ENCODE data around the gene OOSP4A. TPM values are rescaled to one million over a fixed set of nuclear protein-coding genes. Genes with fewer than 3 reads are reported as not detected.
"Not testable (repeated sequence)": the region's sequence is repeated elsewhere in the genome, so short reads cannot be mapped to it uniquely, and the experiment has no call there.

Gene OOSP4A
- total and polyA plus RNA-seq, 2 experiments from 2014 or later = not detected

DNA sequence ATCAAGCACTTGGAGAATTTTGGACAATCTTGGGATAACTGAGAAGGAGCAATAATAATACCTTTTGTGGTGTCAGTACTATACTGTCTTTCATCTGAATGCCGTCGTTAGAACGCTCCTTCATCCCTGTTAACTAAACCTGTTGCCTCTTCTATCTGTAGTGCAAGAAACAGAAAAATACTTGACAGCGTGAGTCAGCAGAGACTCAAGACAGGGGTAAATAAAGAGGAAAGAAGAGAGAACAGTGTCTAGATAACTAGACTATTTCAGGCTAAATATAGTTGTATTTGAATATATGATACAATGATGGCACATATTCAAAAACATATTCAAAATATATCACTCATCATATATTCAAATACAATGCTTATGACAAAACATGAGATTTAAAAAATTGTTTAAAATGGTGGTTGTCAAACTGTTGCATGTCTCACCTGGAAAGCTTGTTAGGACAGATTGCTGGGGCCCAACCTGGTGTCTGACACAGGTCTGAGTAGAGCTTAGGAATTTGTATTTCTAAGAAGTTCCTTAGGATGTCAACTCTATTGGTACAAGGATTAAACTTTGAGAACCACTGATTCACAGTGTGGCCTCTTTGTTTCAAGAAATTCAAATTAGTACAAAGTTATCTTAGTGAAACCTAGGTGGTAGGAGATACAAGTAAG, 17.4 kb downstream of the OOSP4A start:
- no peaks in the 10 kb centered on the region for H3K27me3 ChIP-seq (replicated peaks; ENCODE audit: insufficient read depth)
- H3K4me3 ChIP-seq = no peak overlapping the region
- in situ Hi-C loops (cut with MboI) = no loop called here

DNA sequence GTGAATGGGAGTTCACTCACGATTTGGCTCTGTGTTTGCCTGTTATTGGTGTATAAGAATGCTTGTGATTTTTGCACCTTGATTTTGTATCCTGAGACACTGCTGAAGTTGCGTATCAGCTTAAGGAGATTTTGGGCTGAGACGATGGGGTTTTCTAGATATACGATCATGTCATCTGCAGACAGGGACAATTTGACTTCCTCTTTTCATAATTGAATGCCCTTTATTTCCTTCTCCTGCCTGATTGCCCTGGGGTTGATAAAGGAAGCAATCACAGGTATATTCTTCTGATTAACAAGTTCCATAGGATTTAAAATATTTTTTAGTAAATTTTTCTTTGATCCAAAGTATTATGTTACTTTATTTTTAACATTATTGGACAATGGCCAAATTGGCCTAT, 18.2 kb downstream of the OOSP4A start:
- WGBS, 2 experiments (ENCODE audit: low coverage in 1 of 2, low lambda C conversion rate in 2 of 2, missing lambda C conversion rate in 2 of 2) = 27 to 29% methylated on average over 4 of the region's 4 CpGs

More for the DNA sequence above, 17.4 kb downstream of the OOSP4A start:
- WGBS, 2 experiments (ENCODE audit: low coverage in 1 of 2, low lambda C conversion rate in 2 of 2, missing lambda C conversion rate in 2 of 2) = 45 to 49% methylated on average over 4 of the region's 4 CpGs
- Histone ChIP-seq H4K20me1 (ENCODE audit: insufficient read depth) (no peaks in the 10 kb centered on the region), H3K4me2 (ENCODE audit: unreplicated experiment) (no peak overlapping the region), H3K9ac (no peak overlapping the region), H3K9me2 (ENCODE audit: insufficient read depth) (no peaks in the 10 kb centered on the region), H3K27ac (no peak overlapping the region), H3K36me3 (ENCODE audit: low read depth) (no peaks in the 10 kb centered on the region), H2AFZ (no peak overlapping the region), H3K9me3 (ENCODE audit: low read depth) (no peaks in the 10 kb centered on the region), H3F3A (ENCODE audit: insufficient read depth) (no peaks in the 10 kb centered on the region), H3K79me2 (ENCODE audit: insufficient read depth) (no peaks in the 10 kb centered on the region), H3K4me1 (ENCODE audit: insufficient read depth) (no peaks in the 10 kb centered on the region)
- no peak for DNase-seq
- TF ChIP-seq EZH2phosphoT487 (IDR thresholded peaks at IDR 0.05; ENCODE audit: insufficient read depth, low read depth) (no peak), EZH2 (IDR thresholded peaks at IDR 0.05; ENCODE audit: insufficient read depth, poor library complexity, severe bottlenecking) (no peak)

DNA sequence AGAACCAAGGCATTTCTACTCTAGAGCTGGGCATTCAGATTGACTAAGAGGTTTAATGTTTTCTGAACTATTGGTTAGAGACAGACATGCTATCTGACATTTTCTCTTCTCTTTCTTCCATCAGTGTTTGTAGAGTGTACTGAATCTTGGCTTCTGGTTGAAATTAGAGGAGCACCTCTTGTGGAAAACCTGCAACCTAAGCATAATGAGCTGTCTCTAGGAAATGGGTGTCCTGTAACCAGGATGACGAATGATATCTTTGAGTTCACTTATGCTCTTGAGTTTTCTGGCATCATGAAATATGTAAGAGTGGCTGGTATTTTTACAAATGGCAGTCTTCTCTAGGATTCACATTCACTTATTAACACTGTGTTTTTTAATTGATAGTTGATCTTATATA, 19.4 kb downstream of the OOSP4A start:
- TF ChIP-seq EZH2phosphoT487 (IDR thresholded peaks at IDR 0.05; ENCODE audit: insufficient read depth, low read depth) (no peak), EZH2 (IDR thresholded peaks at IDR 0.05; ENCODE audit: insufficient read depth, poor library complexity, severe bottlenecking) (no peak)
- no peak overlapping the region for H3K4me3 ChIP-seq
- no peaks in the 10 kb centered on the region for H3K79me2 ChIP-seq (ENCODE audit: insufficient read depth)
- no peaks in the 10 kb centered on the region for H3K27me3 ChIP-seq (replicated peaks; ENCODE audit: insufficient read depth)
- H3K9ac ChIP-seq = no peak overlapping the region
- no peak overlapping the region for H3K4me2 ChIP-seq (ENCODE audit: unreplicated experiment)
- no peaks in the 10 kb centered on the region for H4K20me1 ChIP-seq (ENCODE audit: insufficient read depth)
- in situ Hi-C loops (cut with MboI) = no loop called here
- DNase-seq = no peak
- H3F3A ChIP-seq (ENCODE audit: insufficient read depth) = no peaks in the 10 kb centered on the region
- H3K9me3 ChIP-seq (ENCODE audit: low read depth) = no peaks in the 10 kb centered on the region
- H3K4me1 ChIP-seq (ENCODE audit: insufficient read depth) = no peaks in the 10 kb centered on the region
- H3K36me3 ChIP-seq (ENCODE audit: low read depth) = no peaks in the 10 kb centered on the region
- no peaks in the 10 kb centered on the region for H3K9me2 ChIP-seq (ENCODE audit: insufficient read depth)
- WGBS, 2 experiments (ENCODE audit: low coverage in 1 of 2, low lambda C conversion rate in 2 of 2, missing lambda C conversion rate in 2 of 2) = 5% methylated on average over 1 of the region's 1 CpG
- no peak overlapping the region for H3K27ac ChIP-seq
- no peak overlapping the region for H2AFZ ChIP-seq

More for the DNA sequence above, 18.2 kb downstream of the OOSP4A start:
- H3K79me2 ChIP-seq (ENCODE audit: insufficient read depth); in situ Hi-C loops (cut with MboI); H3K27me3 ChIP-seq (replicated peaks; ENCODE audit: insufficient read depth); H3F3A ChIP-seq (ENCODE audit: insufficient read depth); H2AFZ ChIP-seq; H3K4me3 ChIP-seq; DNase-seq; H4K20me1 ChIP-seq (ENCODE audit: insufficient read depth); H3K9me3 ChIP-seq (ENCODE audit: low read depth); H3K9ac ChIP-seq; H3K27ac ChIP-seq; H3K4me2 ChIP-seq (ENCODE audit: unreplicated experiment); H3K36me3 ChIP-seq (ENCODE audit: low read depth); H3K4me1 ChIP-seq (ENCODE audit: insufficient read depth); H3K9me2 ChIP-seq (ENCODE audit: insufficient read depth): not testable (repeated sequence)

DNA sequence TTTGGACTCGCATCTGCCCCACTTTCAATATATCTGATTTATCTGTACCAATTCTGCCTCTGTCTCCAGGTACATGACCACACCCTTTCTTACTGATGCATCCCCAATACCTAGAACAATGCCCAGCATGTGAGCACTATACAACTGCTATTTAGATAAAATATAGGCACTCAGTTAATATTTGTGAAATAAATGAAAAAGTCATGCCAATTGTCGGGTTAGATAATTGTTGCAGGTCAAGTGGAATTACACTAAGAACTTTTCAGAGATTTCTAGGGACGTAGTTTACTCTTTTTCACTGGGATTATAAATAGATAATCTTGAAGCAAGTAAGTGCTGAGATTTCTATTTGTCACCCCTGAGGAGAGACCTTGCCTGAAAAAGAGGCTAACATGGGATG, 20.5 kb downstream of the OOSP4A start:
- TF ChIP-seq EZH2phosphoT487 (IDR thresholded peaks at IDR 0.05; ENCODE audit: insufficient read depth, low read depth) = no peak
- TF ChIP-seq EZH2 (IDR thresholded peaks at IDR 0.05; ENCODE audit: insufficient read depth, poor library complexity, severe bottlenecking) = no peak
- H3K4me1 ChIP-seq (ENCODE audit: insufficient read depth) = no peaks in the 10 kb centered on the region
- 19 to 20% methylated on average over 3 of the region's 3 CpGs for WGBS, 2 experiments (ENCODE audit: low coverage in 1 of 2, low lambda C conversion rate in 2 of 2, missing lambda C conversion rate in 2 of 2)
- in situ Hi-C loops (cut with MboI) = no loop called here
- no peaks in the 10 kb centered on the region for H3K9me3 ChIP-seq (ENCODE audit: low read depth)
- no peaks in the 10 kb centered on the region for H3K36me3 ChIP-seq (ENCODE audit: low read depth)
- no peaks in the 10 kb centered on the region for H3K27me3 ChIP-seq (replicated peaks; ENCODE audit: insufficient read depth)
- DNase-seq = no peak
- no peak overlapping the region for H2AFZ ChIP-seq
- H3K9ac ChIP-seq = no peak overlapping the region
- H3K9me2 ChIP-seq (ENCODE audit: insufficient read depth) = no peaks in the 10 kb centered on the region
- no peak overlapping the region for H3K4me2 ChIP-seq (ENCODE audit: unreplicated experiment)
- H3K79me2 ChIP-seq (ENCODE audit: insufficient read depth) = no peaks in the 10 kb centered on the region
- no peak overlapping the region for H3K4me3 ChIP-seq
- no peak overlapping the region for H3K27ac ChIP-seq
- H3F3A ChIP-seq (ENCODE audit: insufficient read depth) = no peaks in the 10 kb centered on the region
- no peaks in the 10 kb centered on the region for H4K20me1 ChIP-seq (ENCODE audit: insufficient read depth)

DNA sequence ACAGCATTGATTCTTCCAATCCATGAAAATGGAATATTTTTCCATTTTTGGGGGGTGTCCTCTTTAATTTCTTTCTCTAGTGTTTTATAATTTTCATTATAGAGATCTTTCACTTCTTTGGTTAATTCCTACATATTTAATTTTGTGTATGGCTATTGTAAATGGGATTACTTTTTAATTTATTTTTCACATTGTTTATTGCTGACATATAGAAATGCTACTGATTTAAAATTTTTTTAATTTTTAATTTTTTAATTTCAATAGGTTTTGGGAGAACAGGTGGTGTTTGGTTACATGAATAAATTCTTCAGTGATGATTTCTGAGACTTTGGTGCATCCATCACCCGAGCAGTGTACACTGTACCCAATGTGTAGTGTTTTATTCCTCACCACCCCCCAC, 26.6 kb downstream of the OOSP4A start:
- H2AFZ ChIP-seq = no peak overlapping the region
- H3K79me2 ChIP-seq (ENCODE audit: insufficient read depth) = no peaks in the 10 kb centered on the region
- no peaks in the 10 kb centered on the region for H3K9me2 ChIP-seq (ENCODE audit: insufficient read depth)
- H3K27ac ChIP-seq = no peak overlapping the region
- in situ Hi-C loops (cut with MboI) = no loop called here
- H3K4me2 ChIP-seq (ENCODE audit: unreplicated experiment) = no peak overlapping the region
- H3K9ac ChIP-seq = no peak overlapping the region
- H3F3A ChIP-seq (ENCODE audit: insufficient read depth) = no peaks in the 10 kb centered on the region
- H3K27me3 ChIP-seq (replicated peaks; ENCODE audit: insufficient read depth) = no peaks in the 10 kb centered on the region
- no peak overlapping the region for H3K4me3 ChIP-seq
- H3K4me1 ChIP-seq (ENCODE audit: insufficient read depth) = no peaks in the 10 kb centered on the region
- no peaks in the 10 kb centered on the region for H3K9me3 ChIP-seq (ENCODE audit: low read depth)
- no peaks in the 10 kb centered on the region for H4K20me1 ChIP-seq (ENCODE audit: insufficient read depth)
- TF ChIP-seq EZH2phosphoT487 (IDR thresholded peaks at IDR 0.05; ENCODE audit: insufficient read depth, low read depth) = no peak
- no peak for TF ChIP-seq EZH2 (IDR thresholded peaks at IDR 0.05; ENCODE audit: insufficient read depth, poor library complexity, severe bottlenecking)
- DNase-seq = no peak
- WGBS, 2 experiments (ENCODE audit: low coverage in 1 of 2, low lambda C conversion rate in 2 of 2, missing lambda C conversion rate in 2 of 2) = 3 to 6% methylated on average over 1 of the region's 1 CpG
- H3K36me3 ChIP-seq (ENCODE audit: low read depth) = no peaks in the 10 kb centered on the region
